H9 (cell line): ENCODE measurements around the gene KRT74. TPM values are rescaled to one million over a fixed set of nuclear protein-coding genes. Genes with fewer than 3 reads are reported as not detected.

ENCODE experiments used
- DNase-seq: peaks from one replicate; pipeline ENCODE4 v3.0.0-alpha.2; 2017
- H2AFZ ChIP-seq: one replicate; pipeline ENCODE4 v1.6.1; 2013; ENCODE audit warnings: mild to moderate bottlenecking, low read length, control low read depth, moderate library complexity
- H2AK5ac ChIP-seq: 2 replicates; pipeline ENCODE4 v1.6.1; 2013; ENCODE audit warnings: low read length, control low read depth, mixed read lengths; ENCODE audit not compliant: insufficient read length
- H2BK120ac ChIP-seq: one replicate; pipeline ENCODE4 v1.6.1; 2013; ENCODE audit warnings: low read depth, mild to moderate bottlenecking, low read length, control low read depth, inconsistent platforms; ENCODE audit not compliant: poor library complexity, severe bottlenecking
- H2BK12ac ChIP-seq: 2 replicates; pipeline ENCODE4 v1.6.1; 2013; ENCODE audit warnings: low read length, control low read depth, mixed read lengths, low read depth; ENCODE audit not compliant: insufficient read length
- H2BK15ac ChIP-seq: 2 replicates; pipeline ENCODE4 v1.6.1; 2013; ENCODE audit warnings: low read depth, low read length, control low read depth
- H2BK20ac ChIP-seq: one replicate; pipeline ENCODE4 v1.6.1; 2013; ENCODE audit warnings: low read depth, mild to moderate bottlenecking, low read length, control low read depth, inconsistent platforms; ENCODE audit not compliant: poor library complexity, severe bottlenecking
- H2BK5ac ChIP-seq: 2 replicates; pipeline ENCODE4 v1.6.1; 2013; ENCODE audit warnings: low read length, control low read depth, mixed read lengths; ENCODE audit not compliant: insufficient read length
- H3K14ac ChIP-seq: 2 replicates; pipeline ENCODE4 v1.6.1; 2013; ENCODE audit warnings: low read length, control low read depth; ENCODE audit not compliant: insufficient read depth
- H3K18ac ChIP-seq: 2 replicates; pipeline ENCODE4 v1.6.1; 2013; ENCODE audit warnings: low read depth, mild to moderate bottlenecking, mixed read lengths, low read length, control low read depth; ENCODE audit not compliant: insufficient read length
- H3K23ac ChIP-seq: 2 replicates; pipeline ENCODE4 v1.6.1; 2013; ENCODE audit warnings: low read length, control low read depth, mixed read lengths, low read depth; ENCODE audit not compliant: insufficient read length
- H3K23me2 ChIP-seq: 2 replicates; pipeline ENCODE4 v1.6.1; 2013; ENCODE audit warnings: low read depth, mild to moderate bottlenecking, mixed read lengths, low read length, control low read depth; ENCODE audit not compliant: insufficient read length, poor library complexity, severe bottlenecking
- H3K27ac ChIP-seq: 2 replicates; pipeline ENCODE4 v1.5.1; 2013; ENCODE audit warnings: low read length, control low read depth, mixed read lengths, low read depth; ENCODE audit not compliant: insufficient read length
- H3K27me3 ChIP-seq: 2 replicates; pipeline ENCODE4 v1.6.1; 2013; ENCODE audit warnings: low read length, control low read depth, inconsistent platforms; ENCODE audit not compliant: insufficient read depth
- H3K4ac ChIP-seq: 2 replicates; pipeline ENCODE4 v1.6.1; 2013; ENCODE audit warnings: low read depth, mild to moderate bottlenecking, control low read depth, inconsistent platforms, low read length, moderate library complexity
- H3K4me1 ChIP-seq: 2 replicates; pipeline ENCODE4 v1.6.1; 2013; ENCODE audit warnings: low read length, control low read depth, inconsistent platforms; ENCODE audit not compliant: insufficient read depth
- H3K4me2 ChIP-seq: 2 replicates; pipeline ENCODE4 v1.6.1; 2013; ENCODE audit warnings: low read length, control low read depth, mixed read lengths; ENCODE audit not compliant: insufficient read length, insufficient read depth
- H3K56ac ChIP-seq: 2 replicates; pipeline ENCODE4 v1.6.1; 2013; ENCODE audit warnings: low read depth, mild to moderate bottlenecking, mixed read lengths, low read length, control low read depth; ENCODE audit not compliant: insufficient read length
- H3K79me1 ChIP-seq: 2 replicates; pipeline ENCODE4 v1.6.1; 2013; ENCODE audit warnings: low read depth, mild to moderate bottlenecking, moderate library complexity, low read length, control low read depth, inconsistent platforms; ENCODE audit not compliant: insufficient read depth, poor library complexity, severe bottlenecking
- H3K79me2 ChIP-seq: 2 replicates; pipeline ENCODE4 v1.6.1; 2013; ENCODE audit warnings: low read length, control low read depth, inconsistent platforms; ENCODE audit not compliant: insufficient read depth
- H3K9ac ChIP-seq: 2 replicates; pipeline ENCODE4 v1.6.1; 2013; ENCODE audit warnings: low read length, control low read depth, mixed read lengths; ENCODE audit not compliant: insufficient read length; ENCODE audit errors: extremely low read depth
- H3K9me3 ChIP-seq: one replicate; pipeline ENCODE4 v1.6.1; 2013; ENCODE audit warnings: low read depth, low read length, inconsistent platforms; ENCODE audit not compliant: control insufficient read depth
- H3T11ph ChIP-seq: one replicate; pipeline ENCODE4 v1.6.1; 2013; ENCODE audit warnings: mild to moderate bottlenecking, low read length, control low read depth, inconsistent platforms
- H4K20me1 ChIP-seq: one replicate; pipeline ENCODE4 v1.6.1; 2013; ENCODE audit not compliant: control insufficient read depth, insufficient read length, insufficient read depth
- H4K5ac ChIP-seq: 2 replicates; pipeline ENCODE4 v1.6.1; 2013; ENCODE audit warnings: low read depth, mild to moderate bottlenecking, mixed read lengths, low read length, control low read depth; ENCODE audit not compliant: insufficient read length
- H4K8ac ChIP-seq: replicated peaks from 2 replicates; pipeline ENCODE4 v1.6.1; 2013; ENCODE audit warnings: low read length, control low read depth, mixed read lengths, low read depth; ENCODE audit not compliant: insufficient read length
- H4K91ac ChIP-seq: 2 replicates; pipeline ENCODE4 v1.6.1; 2013; ENCODE audit warnings: low read depth, mild to moderate bottlenecking, moderate library complexity, mixed read lengths, low read length, control low read depth; ENCODE audit not compliant: insufficient read length
- H3K27ac Mint-ChIP-seq, 3 experiments: 2 replicates in 2 of 3; 3 replicates in 1 of 3; pipeline ENCODE4 v1.8.0; 2020 to 2021; ENCODE audit warnings: mixed read lengths in 3 of 3, mild to moderate bottlenecking in 1 of 3, moderate library complexity in 1 of 3
- H3K27me3 Mint-ChIP-seq: 2 replicates; pipeline ENCODE4 v1.8.0; 2021; ENCODE audit warnings: low read depth, mild to moderate bottlenecking, moderate library complexity, mixed read lengths
- H3K36me3 Mint-ChIP-seq, 3 experiments: 2 replicates in 2 of 3; 3 replicates in 1 of 3; pipeline ENCODE4 v1.8.0; 2020 to 2021; ENCODE audit warnings: low read depth in 3 of 3, mixed read lengths in 3 of 3; ENCODE audit not compliant: insufficient read depth in 1 of 3
- H3K4me1 Mint-ChIP-seq, 2 experiments: 2 replicates each; pipeline ENCODE4 v1.8.0; 2020; ENCODE audit warnings: mixed read lengths in 2 of 2
- H3K4me3 Mint-ChIP-seq, 2 experiments: 2 replicates in 1 of 2; 3 replicates in 1 of 2; pipeline ENCODE4 v1.8.0; 2020 to 2021; ENCODE audit warnings: mild to moderate bottlenecking in 2 of 2, mixed read lengths in 2 of 2, moderate library complexity in 1 of 2
- H3K9me3 Mint-ChIP-seq, 2 experiments: 2 replicates in 1 of 2; 3 replicates in 1 of 2; pipeline ENCODE4 v1.8.0; 2020; ENCODE audit warnings: mild to moderate bottlenecking in 2 of 2, mixed read lengths in 2 of 2, moderate library complexity in 1 of 2
- CTCF ChIP-seq: fragments of 200-600 bp; sonication (generic); conservative IDR thresholded peaks from 3 replicates; pipeline ENCODE4 v1.8.0; 2021; ENCODE audit warnings: antibody characterized with exemption, mild to moderate bottlenecking
- WGBS: extraction: QIAGEN DNeasy Blood & Tissue Kit; methylation state at CpG from one replicate; pipeline ENCODE4 v1.1.7; 2013; ENCODE audit warnings: missing lambda C conversion rate, low lambda C conversion rate, mixed read lengths; ENCODE audit not compliant: insufficient read length; ENCODE audit errors: extremely low coverage; 5-methylcytosine and 5-hydroxymethylcytosine counted together
- total RNA-seq: library from RNA; stranded (reverse); gene quantifications from 2 replicates; pipeline ENCODE4 v1.2.1, GENCODE V29; 2021

Gene KRT74
- total RNA-seq, 1 experiment from 2014 or later = not detected

GRCh38 chr12:52521175-52521567 lies 52.5 kb downstream of the KRT74 start:
- WGBS = no CpG with 5 or more reads among the region's 10 CpGs

More at GRCh38 chr12:52521175-52521567, 52.5 kb downstream of the KRT74 start:
- Histone ChIP-seq H3K79me1 (no peaks in the 10 kb centered on the region), H4K20me1 (no peaks in the 10 kb centered on the region), H3K18ac (no peak overlapping the region), H2BK20ac (no peak overlapping the region), H2BK12ac (no peak overlapping the region), H2BK120ac (no peak overlapping the region), H3K14ac (no peak overlapping the region), H3K9me3 (no peaks in the 10 kb centered on the region), H3T11ph (no peak overlapping the region), H3K79me2 (no peaks in the 10 kb centered on the region), H3K23me2 (no peaks in the 10 kb centered on the region), H3K27ac (no peak overlapping the region), H3K56ac (no peak overlapping the region), H2BK15ac (no peak overlapping the region), H3K4me2 (no peak overlapping the region), H3K9ac (no peak overlapping the region), H2BK5ac (no peak overlapping the region), H3K27me3 (no peaks in the 10 kb centered on the region), H2AK5ac (no peak overlapping the region), H3K4ac (no peak overlapping the region), H3K23ac (no peak overlapping the region), H4K91ac (no peak overlapping the region), H4K5ac (no peak overlapping the region), H2AFZ (no peak overlapping the region), H3K4me1 (no peaks in the 10 kb centered on the region), H4K8ac (no peak overlapping the region)
- H3K36me3 Mint-ChIP-seq = no peaks in the 10 kb centered on the region
- peaks cover 3% of the 10 kb centered on the region for H3K27me3 Mint-ChIP-seq
- no peaks in the 10 kb centered on the region; a peak in 1 of 5 replicates for H3K9me3 Mint-ChIP-seq
- no peak overlapping the region for H3K4me3 Mint-ChIP-seq
- peak overlapping the region in 1 of 3 experiments; percentile 55; a peak in 2 of 7 replicates for H3K27ac Mint-ChIP-seq
- no peak for TF ChIP-seq CTCF
- peak; percentile 29 for DNase-seq
- H3K4me1 Mint-ChIP-seq = peaks cover 15 to 20% of the 10 kb centered on the region in 2 experiments
